COR-L47 (cell line): ENCODE data around the gene SIPA1L3.

ENCODE experiments used
- DNase-seq: peaks from one replicate; lab custom pipeline; 2025; lab: John Stamatoyannopoulos, UW

The SIPA1L3 gene

GRCh38 chr19:38191747-38192146 is 284.7 kb downstream of the SIPA1L3 start:
- DNase-seq = no peak

DNA sequence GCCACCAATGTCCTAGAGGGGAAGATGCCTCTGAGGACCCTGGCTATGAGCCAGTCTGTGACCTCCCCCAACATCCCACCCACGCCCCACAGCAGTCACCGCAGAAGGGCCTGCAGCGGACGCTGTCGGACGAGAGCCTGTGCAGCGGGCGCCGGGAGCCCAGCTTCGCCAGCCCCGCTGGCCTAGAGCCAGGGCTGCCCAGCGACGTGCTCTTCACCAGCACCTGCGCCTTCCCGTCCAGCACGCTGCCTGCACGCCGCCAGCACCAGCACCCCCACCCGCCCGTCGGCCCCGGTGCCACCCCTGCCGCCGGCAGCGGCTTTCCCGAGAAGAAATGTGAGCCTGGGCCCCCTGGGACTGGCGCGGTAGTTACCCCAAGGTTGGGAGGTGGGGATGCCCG is 286.4 kb downstream of the SIPA1L3 start:
- peak; percentile 88 for DNase-seq

- DNase-seq = peak; percentile 49
These were observed 287.2 kb downstream of the SIPA1L3 start for GRCh38 chr19:38194061-38194701.

DNA sequence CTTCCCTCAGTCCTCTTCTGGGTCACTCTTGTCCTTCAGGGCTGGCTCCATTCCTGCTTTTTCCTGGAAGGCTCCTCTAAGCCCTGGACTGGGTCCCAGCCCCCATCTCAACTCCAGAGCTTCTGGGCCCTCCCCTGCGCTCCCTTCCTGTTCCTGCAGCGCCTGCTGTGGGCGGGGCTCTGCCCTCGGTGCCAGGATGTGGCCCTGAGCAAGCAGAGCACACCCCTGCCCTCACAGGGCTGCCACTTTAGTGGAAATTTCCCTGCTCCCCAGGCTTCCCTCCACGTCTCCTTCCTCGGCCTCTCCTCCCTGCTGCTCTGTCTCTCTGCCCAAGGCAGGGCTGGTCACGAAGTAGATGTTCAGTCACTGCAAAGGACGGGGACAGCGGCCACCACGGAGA is 288.2 kb downstream of the SIPA1L3 start:
- no peak for DNase-seq

GRCh38 chr19:38196245-38196837 is 289.3 kb downstream of the SIPA1L3 start:
- DNase-seq = no peak

- DNase-seq = no peak
These were observed 290.1 kb downstream of the SIPA1L3 start for GRCh38 chr19:38196948-38197656.

DNA sequence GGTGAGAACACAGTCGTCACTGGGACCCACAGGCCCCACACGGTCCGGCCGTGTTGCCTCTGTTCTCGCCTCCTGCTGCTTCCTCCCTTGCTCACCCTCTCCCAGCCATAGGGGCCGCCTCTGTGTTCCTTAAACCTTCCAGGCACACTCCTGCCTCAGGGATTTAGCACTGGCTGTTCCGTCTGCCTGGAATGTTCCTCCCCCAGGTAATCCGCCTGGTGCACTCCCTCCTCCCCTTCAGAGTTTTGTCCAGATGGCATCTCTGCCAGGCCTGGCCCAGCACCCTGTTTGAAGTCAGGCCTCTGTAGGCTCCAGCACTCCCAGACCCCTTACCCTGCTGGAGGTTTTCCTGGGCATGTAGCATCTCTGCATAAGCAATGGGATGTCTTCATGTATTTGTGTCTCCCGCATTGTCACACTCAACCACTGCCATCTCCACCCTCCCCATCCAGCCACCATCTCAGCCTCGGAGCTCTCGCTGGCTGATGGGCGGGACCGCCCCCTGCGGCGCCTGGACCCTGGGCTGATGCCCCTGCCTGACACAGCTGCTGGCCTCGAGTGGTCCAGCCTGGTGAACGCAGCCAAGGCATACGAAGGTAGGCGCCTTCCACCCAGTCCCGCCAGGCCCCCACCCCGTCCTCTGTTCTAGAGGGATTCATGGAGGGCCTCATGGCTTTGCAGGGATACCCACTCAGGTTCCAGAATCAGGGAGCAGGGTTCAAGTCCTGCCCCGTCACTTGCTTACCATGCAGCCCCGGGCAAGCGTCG is 291.1 kb downstream of the SIPA1L3 start:
- no peak for DNase-seq

GRCh38 chr19:38199340-38199739 is 292.3 kb downstream of the SIPA1L3 start:
- no peak for DNase-seq

DNA sequence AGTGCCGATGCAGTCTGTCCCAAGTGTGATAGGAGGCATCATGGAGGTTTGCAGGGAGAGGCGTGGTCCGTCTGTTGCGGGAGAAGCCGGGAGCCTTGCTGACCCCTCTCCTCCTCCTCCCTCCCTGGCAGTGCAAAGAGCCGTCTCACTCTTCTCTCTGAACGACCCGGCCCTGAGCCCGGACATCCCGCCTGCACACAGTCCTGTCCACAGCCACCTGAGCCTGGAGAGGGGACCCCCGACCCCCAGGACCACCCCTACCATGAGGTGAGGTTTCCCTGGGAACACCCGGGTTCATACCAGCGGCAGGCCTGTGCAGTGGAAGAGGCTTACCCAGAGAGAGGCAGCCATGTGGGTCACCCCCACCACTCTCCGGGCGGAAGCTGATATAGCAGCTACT is 294.7 kb downstream of the SIPA1L3 start:
- DNase-seq = no peak

DNA sequence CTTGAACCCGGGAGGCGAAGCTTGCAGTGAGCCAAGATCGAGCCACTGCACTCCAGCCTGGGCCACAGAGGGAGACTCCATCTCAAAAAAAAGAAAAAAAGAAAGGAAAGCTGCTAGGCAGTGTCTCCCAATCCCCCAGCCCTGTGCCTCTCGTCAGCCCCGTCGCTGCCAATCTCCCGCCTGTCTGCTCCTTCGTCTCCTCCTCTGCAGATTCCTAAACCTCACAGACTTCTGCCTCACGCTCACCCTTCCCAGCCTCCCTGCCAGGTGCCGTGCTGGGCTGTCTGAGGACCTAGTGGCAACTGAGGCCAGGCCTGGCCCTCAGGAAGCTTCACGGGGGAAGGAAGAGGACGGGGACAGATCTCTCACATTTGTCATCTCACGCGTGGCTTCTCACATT is 295.5 kb downstream of the SIPA1L3 start:
- DNase-seq = no peak

GRCh38 chr19:38203197-38203596 is 296.2 kb downstream of the SIPA1L3 start:
- no peak for DNase-seq

GRCh38 chr19:38204096-38204495 is 297.1 kb downstream of the SIPA1L3 start:
- peak; percentile 93 for DNase-seq

DNA sequence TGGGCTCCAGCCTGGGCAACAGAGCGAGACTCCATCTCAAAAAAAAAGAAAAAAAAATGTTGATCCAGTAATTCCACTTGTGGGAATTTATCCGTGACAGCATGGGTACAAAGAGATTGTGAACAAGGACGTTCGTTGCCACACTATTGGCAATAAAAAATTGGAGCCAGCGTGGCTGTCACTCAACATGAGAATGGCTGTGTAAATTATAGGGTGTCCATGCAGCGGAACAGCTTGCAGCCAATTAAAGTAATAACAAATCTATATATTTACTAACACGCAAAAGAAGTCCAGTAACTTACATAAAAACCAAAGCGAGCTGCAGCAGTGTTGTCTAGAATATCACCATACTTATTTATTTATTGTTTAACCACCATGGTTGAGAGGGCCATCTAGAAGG is 297.7 kb downstream of the SIPA1L3 start:
- DNase-seq = peak; percentile 74

- DNase-seq = no peak
These were observed 299.2 kb downstream of the SIPA1L3 start for GRCh38 chr19:38206006-38206745.

- DNase-seq = no peak
These were observed 299.9 kb downstream of the SIPA1L3 start for GRCh38 chr19:38206928-38207327.

DNA sequence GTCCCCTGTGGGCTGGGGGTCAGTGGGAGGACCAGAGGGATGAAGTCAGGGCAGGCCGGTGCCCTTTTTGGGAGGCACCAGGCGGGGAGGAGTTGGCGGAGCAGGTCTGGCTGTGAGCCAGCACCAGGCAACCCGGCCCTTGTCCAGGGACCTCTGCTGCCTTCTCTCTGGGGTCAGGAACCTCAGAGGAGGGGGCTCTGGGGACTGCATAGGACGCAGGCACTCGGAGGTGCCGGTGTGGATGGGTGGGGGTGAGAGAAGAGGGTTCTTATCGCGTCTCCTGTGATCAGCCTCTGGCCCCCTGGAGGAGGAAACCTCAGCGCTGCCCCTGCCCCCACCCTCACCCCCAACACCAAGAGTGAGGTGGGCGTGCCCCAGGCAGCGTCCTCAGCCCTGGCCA is 300.5 kb downstream of the SIPA1L3 start:
- DNase-seq = no peak

GRCh38 chr19:38208571-38208970 is 301.6 kb downstream of the SIPA1L3 start:
- DNase-seq = no peak

- no peak for DNase-seq
These were observed 302.1 kb downstream of the SIPA1L3 start for GRCh38 chr19:38209152-38209551.

- peak; percentile 43 for DNase-seq
These were observed 302.9 kb downstream of the SIPA1L3 start for GRCh38 chr19:38209671-38210457.

DNA sequence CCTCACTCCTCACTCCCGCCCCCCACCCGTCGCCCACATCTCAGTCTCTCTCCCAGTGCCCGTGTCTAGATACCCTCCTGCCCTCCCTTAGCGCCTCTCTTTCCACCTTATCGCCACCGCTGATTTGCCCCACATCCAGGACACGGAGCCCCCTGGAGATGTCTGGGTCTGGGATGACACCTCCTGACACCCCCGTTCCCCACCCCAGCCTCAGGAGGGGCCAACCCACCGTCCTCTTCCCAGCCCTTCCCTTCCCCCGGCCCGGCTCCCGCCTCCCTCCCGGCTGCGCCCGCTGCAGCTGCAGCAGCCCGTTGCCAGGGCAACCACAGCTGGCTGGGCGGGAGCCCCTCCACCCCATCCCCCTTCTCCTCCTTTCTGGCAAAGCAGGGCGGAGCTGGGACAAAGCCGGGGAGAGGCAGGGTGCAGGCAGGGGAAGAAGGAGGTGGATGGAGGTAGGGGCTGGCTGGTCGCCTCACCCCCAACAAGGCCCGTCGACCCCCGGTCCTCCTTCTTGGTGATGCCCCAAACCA is 303.5 kb downstream of the SIPA1L3 start:
- DNase-seq = peak; percentile 83

DNA sequence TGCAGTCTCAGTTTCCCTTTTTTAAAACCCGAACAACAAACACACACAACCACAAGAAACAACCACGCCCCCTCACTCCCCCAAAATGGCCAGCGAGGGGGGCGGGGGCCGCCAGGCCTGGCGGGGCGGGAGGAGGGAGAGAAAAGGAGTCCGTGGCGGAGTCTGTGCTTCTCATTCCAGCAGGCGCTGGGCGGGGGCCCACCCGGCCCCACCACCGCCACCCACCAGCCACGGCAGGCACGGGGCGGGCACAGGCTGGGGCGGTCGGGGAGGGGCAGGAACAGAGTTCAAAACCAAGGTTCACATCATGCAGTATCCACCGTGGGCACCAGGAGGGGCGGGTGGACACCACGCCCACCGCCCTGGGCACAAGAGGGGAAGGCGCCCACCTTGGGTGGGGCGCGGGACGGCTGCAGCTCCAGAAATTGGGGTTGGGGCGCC is 304.2 kb downstream of the SIPA1L3 start:
- DNase-seq = no peak
